Esophagus squamous epithelium (tissue), 4 donors: ENCODE measurements around the gene ACVR2B.

Source experiments
- CTCF ChIP-seq, 6 experiments: fragments of 450-650 bp in 4 of 6; fragments of 200-600 bp in 2 of 6; sonication (generic) in 2 of 6; IDR thresholded peaks; one replicate each; pipeline ENCODE4 v1.5.1; 2016 to 2019; ENCODE audit warnings: antibody characterized with exemption in 6 of 6, mild to moderate bottlenecking in 4 of 6, moderate library complexity in 4 of 6
- POLR2A ChIP-seq, 4 donors: fragments of 450-650 bp; IDR thresholded peaks; one replicate each; pipeline ENCODE4 v1.6.1; 2017; ENCODE audit warnings: antibody characterized with exemption in 4 of 4, mild to moderate bottlenecking in 4 of 4, moderate library complexity in 3 of 4

GRCh38 chr3:38479431-38480092 lies 25.9 kb downstream of the ACVR2B start:
- peak; percentile 53 to 86 (median 74) for TF ChIP-seq CTCF (IDR thresholded peaks at IDR 0.05)
- no peak for TF ChIP-seq POLR2A (IDR thresholded peaks at IDR 0.05)
